GM12872 (cell line): ENCODE data around the gene STARD10.

Source experiments
- TF ChIP-seq, protein P1 (sequence below): IDR thresholded peaks from 3 replicates; pipeline ENCODE4 v1.5.1; 2011; ENCODE audit warnings: low read depth, mild to moderate bottlenecking, low read length, moderate library complexity; ENCODE audit not compliant: insufficient read depth

Gene STARD10

GRCh38 chr11:72720047-72720446 is 73.8 kb downstream of the STARD10 start:
- TF ChIP-seq, protein P1, sequence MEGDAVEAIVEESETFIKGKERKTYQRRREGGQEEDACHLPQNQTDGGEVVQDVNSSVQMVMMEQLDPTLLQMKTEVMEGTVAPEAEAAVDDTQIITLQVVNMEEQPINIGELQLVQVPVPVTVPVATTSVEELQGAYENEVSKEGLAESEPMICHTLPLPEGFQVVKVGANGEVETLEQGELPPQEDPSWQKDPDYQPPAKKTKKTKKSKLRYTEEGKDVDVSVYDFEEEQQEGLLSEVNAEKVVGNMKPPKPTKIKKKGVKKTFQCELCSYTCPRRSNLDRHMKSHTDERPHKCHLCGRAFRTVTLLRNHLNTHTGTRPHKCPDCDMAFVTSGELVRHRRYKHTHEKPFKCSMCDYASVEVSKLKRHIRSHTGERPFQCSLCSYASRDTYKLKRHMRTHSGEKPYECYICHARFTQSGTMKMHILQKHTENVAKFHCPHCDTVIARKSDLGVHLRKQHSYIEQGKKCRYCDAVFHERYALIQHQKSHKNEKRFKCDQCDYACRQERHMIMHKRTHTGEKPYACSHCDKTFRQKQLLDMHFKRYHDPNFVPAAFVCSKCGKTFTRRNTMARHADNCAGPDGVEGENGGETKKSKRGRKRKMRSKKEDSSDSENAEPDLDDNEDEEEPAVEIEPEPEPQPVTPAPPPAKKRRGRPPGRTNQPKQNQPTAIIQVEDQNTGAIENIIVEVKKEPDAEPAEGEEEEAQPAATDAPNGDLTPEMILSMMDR = no peak

DNA sequence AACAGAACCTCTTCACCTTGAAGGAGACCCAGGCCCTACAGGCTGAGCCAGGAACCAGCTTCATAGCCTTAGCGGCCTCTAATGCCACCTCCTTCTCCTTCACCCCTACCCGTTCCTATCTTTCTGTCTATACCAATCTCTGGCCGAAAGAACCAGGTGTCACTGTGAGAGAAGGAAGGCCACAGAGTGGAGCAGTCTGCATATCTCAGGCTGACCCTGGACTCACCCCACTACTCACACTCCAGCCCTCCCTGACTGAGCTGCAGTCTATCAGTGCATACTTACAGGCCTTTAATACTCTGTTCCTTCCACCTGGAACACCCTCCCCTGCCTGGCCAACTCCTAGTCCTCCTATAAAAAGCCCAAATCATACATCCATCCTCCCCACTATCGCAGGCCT is 74.3 kb downstream of the STARD10 start:
- TF ChIP-seq, protein P1 = no peak

GRCh38 chr11:72719144-72719543 is 74.7 kb downstream of the STARD10 start:
- TF ChIP-seq, protein P1 = no peak

DNA sequence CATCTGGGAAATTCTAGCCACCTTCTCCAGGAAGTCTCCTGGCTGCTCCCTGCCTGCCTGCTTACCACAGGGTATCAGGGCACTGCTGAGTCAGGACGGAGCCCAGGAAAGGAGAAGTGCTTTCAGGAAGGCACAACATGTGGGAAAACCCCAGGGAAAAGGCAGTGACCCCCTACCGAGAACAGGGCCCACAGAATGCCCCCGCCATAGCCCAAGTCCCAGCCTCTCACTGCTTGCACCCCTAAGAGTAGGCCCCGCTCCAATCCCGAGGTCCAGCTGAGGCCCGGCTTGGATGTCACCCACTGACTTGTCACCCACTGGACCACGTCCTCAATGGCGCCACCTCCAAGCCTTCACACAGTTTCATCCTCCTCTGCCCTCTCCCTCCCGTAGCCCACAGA is 75.7 kb downstream of the STARD10 start:
- TF ChIP-seq, protein P1 = no peak

- TF ChIP-seq, protein P1 = no peak
Measured at GRCh38 chr11:72716788-72717435, 76.9 kb downstream of the STARD10 start.

GRCh38 chr11:72716290-72716689 is 77.6 kb downstream of the STARD10 start:
- TF ChIP-seq, protein P1 = no peak

DNA sequence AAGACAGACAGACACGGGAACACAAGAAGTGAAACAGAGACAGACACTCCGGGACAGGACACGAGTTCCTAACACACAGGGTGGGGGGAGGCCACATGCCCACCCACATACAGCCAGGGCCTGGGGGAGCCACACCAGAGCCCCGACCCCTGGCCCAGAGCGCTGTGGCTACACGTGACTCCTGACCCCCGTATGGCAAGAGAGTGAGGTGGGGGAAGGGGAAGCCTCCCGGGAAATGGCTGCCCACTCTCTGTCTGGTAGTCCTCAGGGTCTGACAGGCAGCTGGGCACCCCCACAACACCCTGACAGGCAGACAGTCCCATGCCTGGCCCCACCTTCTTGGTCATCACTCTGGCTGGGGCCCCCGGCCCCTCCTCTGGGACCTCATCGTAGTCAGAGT is 81.0 kb downstream of the STARD10 start:
- TF ChIP-seq, protein P1 = no peak
